SK-N-SH (cell line): ENCODE results near the gene PRKG1. TPM values are rescaled to one million over a fixed set of nuclear protein-coding genes. Genes with fewer than 3 reads are reported as not detected.

Source experiments
- CTCF ChIA-PET: fragments of 300-600, 350-600 bp; formaldehyde crosslinking; extraction: SDS; loops from one replicate; lab custom pipeline; 2021; lab: Yijun Ruan, JAX
- POLR2A ChIA-PET: fragments of 350-600 bp; sonication (Branson Sonifier 250); formaldehyde crosslinking; extraction: SDS; loops from one replicate; lab custom pipeline; 2020; ENCODE audit warnings: antibody characterized with exemption, inconsistent platforms; lab: Yijun Ruan, JAX
- DNase-seq: peaks from one replicate; pipeline ENCODE4 v3.0.0; 2012
- H2AFZ ChIP-seq: fragments of 200-600 bp; sonication (generic); 2 replicates; pipeline ENCODE4 v1.8.1; 2016; ENCODE audit warnings: antibody characterized with exemption, mild to moderate bottlenecking, low read depth
- H3F3A ChIP-seq: fragments of 200-600 bp; sonication (generic); replicated peaks from 2 replicates; pipeline ENCODE3; 2016; ENCODE audit warnings: antibody characterized with exemption, mild to moderate bottlenecking; ENCODE audit not compliant: insufficient read depth
- H3K27ac ChIP-seq, 2 experiments: fragments of 200-500 bp in 1 of 2; fragments of 200-600 bp in 1 of 2; sonication (Bioruptor generic) in 1 of 2; sonication (generic), shearing (Covaris generic) in 1 of 2; 2 replicates each; pipeline versions ENCODE4 v1.5.1 to v1.6.1; 2014 to 2016; ENCODE audit warnings: low read depth in 2 of 2, inconsistent platforms in 1 of 2, low read length in 1 of 2, mild to moderate bottlenecking in 1 of 2, mixed read lengths in 1 of 2
- H3K27me3 ChIP-seq: fragments of 200-600 bp; sonication (generic), shearing (Covaris generic); 2 replicates; pipeline ENCODE4 v1.6.1; 2016; ENCODE audit warnings: mixed run types; ENCODE audit not compliant: insufficient read depth
- H3K36me3 ChIP-seq, 2 experiments: fragments of 200-500 bp in 1 of 2; fragments of 200-600 bp in 1 of 2; sonication (Bioruptor generic) in 1 of 2; sonication (generic) in 1 of 2; replicated peaks in 1 of 2; 2 replicates each; pipeline versions ENCODE3 to v1.5.1; 2014 to 2016; ENCODE audit warnings: low read length in 1 of 2, mild to moderate bottlenecking in 1 of 2; ENCODE audit not compliant: insufficient read depth in 2 of 2, control insufficient read depth in 1 of 2
- H3K4me1 ChIP-seq, 2 experiments: fragments of 200-500 bp in 1 of 2; fragments of 200-600 bp in 1 of 2; sonication (Bioruptor generic) in 1 of 2; sonication (generic), shearing (Covaris generic) in 1 of 2; 2 replicates each; pipeline versions ENCODE4 v1.5.1 to v1.6.1; 2014 to 2016; ENCODE audit warnings: low read depth in 1 of 2, low read length in 1 of 2, mixed run types in 1 of 2; ENCODE audit not compliant: insufficient read depth in 2 of 2, control insufficient read depth in 1 of 2
- H3K4me2 ChIP-seq: fragments of 200-600 bp; sonication (generic), shearing (Covaris generic); 2 replicates; pipeline ENCODE4 v1.6.1; 2017; ENCODE audit warnings: mixed run types
- H3K4me3 ChIP-seq, 2 experiments: fragments of 200-500 bp in 1 of 2; fragments of 200-600 bp in 1 of 2; sonication (Bioruptor generic) in 1 of 2; sonication (generic), shearing (Covaris generic) in 1 of 2; 2 replicates each; pipeline versions ENCODE4 v1.5.1 to v1.8.1; 2014 to 2016; ENCODE audit warnings: low read depth in 2 of 2, inconsistent platforms in 1 of 2, low read length in 1 of 2, mild to moderate bottlenecking in 1 of 2, mixed read lengths in 1 of 2, moderate library complexity in 1 of 2
- H3K79me2 ChIP-seq: fragments of 200-600 bp; sonication (generic); 2 replicates; pipeline ENCODE4 v1.8.1; 2017; ENCODE audit warnings: mild to moderate bottlenecking; ENCODE audit not compliant: insufficient read depth
- H3K9ac ChIP-seq: fragments of 200-600 bp; sonication (generic); 2 replicates; pipeline ENCODE4 v1.6.1; 2017; ENCODE audit warnings: mixed run types
- H3K9me2 ChIP-seq: fragments of 200-600 bp; sonication (generic); 2 replicates; pipeline ENCODE4 v1.6.1; 2017; ENCODE audit warnings: mixed run types
- H3K9me3 ChIP-seq: fragments of 200-600 bp; sonication (generic); 2 replicates; pipeline ENCODE4 v1.6.1; 2017; ENCODE audit warnings: mixed run types, mild to moderate bottlenecking, moderate library complexity
- H4K20me1 ChIP-seq: fragments of 200-600 bp; sonication (generic); 2 replicates; pipeline ENCODE4 v1.6.1; 2017; ENCODE audit warnings: mild to moderate bottlenecking, mixed run types; ENCODE audit not compliant: insufficient read depth
- EZH2phosphoT487 ChIP-seq: fragments of 200-600 bp; sonication (generic); IDR thresholded peaks from 2 replicates; pipeline ENCODE4 v1.6.1; 2017; ENCODE audit warnings: low read depth, mixed run types, mild to moderate bottlenecking, antibody characterized with exemption, moderate library complexity, borderline replicate concordance
- FOSL2 ChIP-seq: IDR thresholded peaks from 2 replicates; pipeline ENCODE4 v1.4.0; 2012; ENCODE audit warnings: low read depth, mild to moderate bottlenecking, moderate library complexity, borderline replicate concordance
- JUND ChIP-seq: IDR thresholded peaks from 2 replicates; pipeline ENCODE4 v1.4.0; 2012
- NFIC ChIP-seq: IDR thresholded peaks from 2 replicates; pipeline ENCODE4 v1.4.0; 2012; ENCODE audit warnings: borderline replicate concordance
- RFX5 ChIP-seq: IDR thresholded peaks from 2 replicates; pipeline ENCODE4 v1.6.1; 2012; ENCODE audit warnings: mild to moderate bottlenecking, improper control_type of control experiment, low read length
- RXRA ChIP-seq: IDR thresholded peaks from 2 replicates; pipeline ENCODE4 v1.4.0; 2012; ENCODE audit warnings: low read depth, mild to moderate bottlenecking, borderline replicate concordance
- SMC3 ChIP-seq: IDR thresholded peaks from 2 replicates; pipeline ENCODE4 v1.6.1; 2012; ENCODE audit warnings: low read depth, low read length, improper control_type of control experiment
- TAF1 ChIP-seq: IDR thresholded peaks from 2 replicates; pipeline ENCODE4 v1.6.1; 2012; ENCODE audit warnings: low read depth, mild to moderate bottlenecking, low read length, moderate library complexity, borderline replicate concordance
- TCF12 ChIP-seq: IDR thresholded peaks from 2 replicates; pipeline ENCODE4 v1.4.0; 2012
- TEAD4 ChIP-seq: IDR thresholded peaks from 2 replicates; pipeline ENCODE4 v1.4.0; 2012; ENCODE audit warnings: mild to moderate bottlenecking, borderline replicate concordance; ENCODE audit not compliant: insufficient read depth
- USF1 ChIP-seq: IDR thresholded peaks from 2 replicates; pipeline ENCODE4 v1.4.0; 2012; ENCODE audit warnings: low read depth, borderline replicate concordance
- USF2 ChIP-seq: fragments of 150-350 bp; IDR thresholded peaks from 2 replicates; pipeline ENCODE4 v1.6.1; 2017; ENCODE audit warnings: antibody characterized with exemption, low read length, low read depth, borderline replicate concordance
- YY1 ChIP-seq: IDR thresholded peaks from 2 replicates; pipeline ENCODE4 v1.4.0; 2012; ENCODE audit warnings: low read depth, mild to moderate bottlenecking
- ZBTB33 ChIP-seq: IDR thresholded peaks from 2 replicates; pipeline ENCODE4 v1.4.0; 2012; ENCODE audit warnings: low read depth, borderline replicate concordance
- WGBS: methylation state at CpG from one replicate; pipeline ENCODE4 v1.1.6; 2017; ENCODE audit warnings: low lambda C conversion rate; 5-methylcytosine and 5-hydroxymethylcytosine counted together
- polyA plus RNA-seq, 3 experiments: library from polyadenylated mRNA; depleted of rRNA; stranded (reverse); fragments of >200 nt; gene quantifications; 2 replicates each; pipeline ENCODE4 v1.2.3, GENCODE V29; 2012
- TF ChIP-seq, protein P1 (sequence below): fragments of 200-600 bp; sonication (generic); IDR thresholded peaks from 2 replicates; pipeline ENCODE4 v1.6.1; 2017; ENCODE audit warnings: antibody characterized with exemption, mild to moderate bottlenecking, moderate library complexity
- TF ChIP-seq, protein P2 (sequence below): IDR thresholded peaks from 2 replicates; pipeline ENCODE4; 2012

Gene PRKG1
- polyA plus RNA-seq, 1 of the 3 experiments (the other 2 are of a cell fraction): 4.1 TPM

DNA sequence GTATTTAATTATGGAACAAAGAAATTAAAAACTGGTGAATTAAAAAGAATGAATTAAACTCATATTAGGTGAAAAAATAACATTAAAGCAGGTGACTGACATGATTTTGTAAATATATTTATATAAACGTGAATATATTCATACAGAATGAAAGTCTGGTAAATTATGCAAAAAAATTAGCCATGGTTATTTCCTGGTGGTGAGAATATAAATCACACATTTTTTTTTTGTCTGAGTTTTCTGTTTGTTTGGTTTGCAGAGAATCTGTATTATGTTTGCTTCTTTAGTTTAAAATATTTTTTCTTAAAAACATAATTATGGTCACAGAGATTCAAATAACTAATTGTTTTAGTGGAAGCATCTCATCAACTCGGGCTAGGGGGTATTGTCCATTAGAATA, 698.1 kb downstream of the PRKG1 start:
- Histone ChIP-seq H3K4me2 (no peak overlapping the region), H3K27ac (no peak overlapping the region), H3K9me2 (no peaks in the 10 kb centered on the region), H3K9me3 (no peaks in the 10 kb centered on the region), H4K20me1 (no peaks in the 10 kb centered on the region), H3K9ac (no peak overlapping the region), H3K4me3 (no peak overlapping the region), H3K36me3 (no peaks in the 10 kb centered on the region), H3K4me1 (no peaks in the 10 kb centered on the region; a peak in 1 of 4 replicates), H3F3A (no peaks in the 10 kb centered on the region), H2AFZ (no peak overlapping the region), H3K27me3 (no peaks in the 10 kb centered on the region), H3K79me2 (no peaks in the 10 kb centered on the region; the same call in 1 of the 2 replicates)
- CTCF ChIA-PET: no interaction called here
- no peak for DNase-seq
- 53% methylated on average over 2 of the region's 2 CpGs for WGBS
- POLR2A ChIA-PET: no interaction called here
- TF ChIP-seq JUND: no peak
- no peak for TF ChIP-seq RXRA
- no peak for TF ChIP-seq TAF1
- TF ChIP-seq USF2: no peak
- TF ChIP-seq TCF12: no peak
- TF ChIP-seq, protein P1, sequence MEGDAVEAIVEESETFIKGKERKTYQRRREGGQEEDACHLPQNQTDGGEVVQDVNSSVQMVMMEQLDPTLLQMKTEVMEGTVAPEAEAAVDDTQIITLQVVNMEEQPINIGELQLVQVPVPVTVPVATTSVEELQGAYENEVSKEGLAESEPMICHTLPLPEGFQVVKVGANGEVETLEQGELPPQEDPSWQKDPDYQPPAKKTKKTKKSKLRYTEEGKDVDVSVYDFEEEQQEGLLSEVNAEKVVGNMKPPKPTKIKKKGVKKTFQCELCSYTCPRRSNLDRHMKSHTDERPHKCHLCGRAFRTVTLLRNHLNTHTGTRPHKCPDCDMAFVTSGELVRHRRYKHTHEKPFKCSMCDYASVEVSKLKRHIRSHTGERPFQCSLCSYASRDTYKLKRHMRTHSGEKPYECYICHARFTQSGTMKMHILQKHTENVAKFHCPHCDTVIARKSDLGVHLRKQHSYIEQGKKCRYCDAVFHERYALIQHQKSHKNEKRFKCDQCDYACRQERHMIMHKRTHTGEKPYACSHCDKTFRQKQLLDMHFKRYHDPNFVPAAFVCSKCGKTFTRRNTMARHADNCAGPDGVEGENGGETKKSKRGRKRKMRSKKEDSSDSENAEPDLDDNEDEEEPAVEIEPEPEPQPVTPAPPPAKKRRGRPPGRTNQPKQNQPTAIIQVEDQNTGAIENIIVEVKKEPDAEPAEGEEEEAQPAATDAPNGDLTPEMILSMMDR: no peak
- TF ChIP-seq, protein P2, sequence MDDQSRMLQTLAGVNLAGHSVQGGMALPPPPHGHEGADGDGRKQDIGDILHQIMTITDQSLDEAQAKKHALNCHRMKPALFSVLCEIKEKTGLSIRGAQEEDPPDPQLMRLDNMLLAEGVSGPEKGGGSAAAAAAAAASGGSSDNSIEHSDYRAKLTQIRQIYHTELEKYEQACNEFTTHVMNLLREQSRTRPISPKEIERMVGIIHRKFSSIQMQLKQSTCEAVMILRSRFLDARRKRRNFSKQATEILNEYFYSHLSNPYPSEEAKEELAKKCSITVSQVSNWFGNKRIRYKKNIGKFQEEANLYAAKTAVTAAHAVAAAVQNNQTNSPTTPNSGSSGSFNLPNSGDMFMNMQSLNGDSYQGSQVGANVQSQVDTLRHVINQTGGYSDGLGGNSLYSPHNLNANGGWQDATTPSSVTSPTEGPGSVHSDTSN: no peak
- no peak for TF ChIP-seq USF1
- no peak for TF ChIP-seq ZBTB33
- no peak for TF ChIP-seq FOSL2
- TF ChIP-seq RFX5: no peak
- no peak for TF ChIP-seq EZH2phosphoT487
- no peak for TF ChIP-seq NFIC
- no peak for TF ChIP-seq TEAD4
- no peak for TF ChIP-seq SMC3
- no peak for TF ChIP-seq YY1
